HL-60 (cell line): ENCODE measurements around the gene DNAAF5.

Experiments used
- CTCF ChIP-seq: IDR thresholded peaks from one replicate; pipeline ENCODE4 v1.5.1; 2011; ENCODE audit warnings: low read length, control low read depth, inconsistent platforms; ENCODE audit not compliant: insufficient read depth
- GABPA ChIP-seq: IDR thresholded peaks from 2 replicates; pipeline ENCODE4 v1.6.1; 2012; ENCODE audit warnings: low read depth
- POLR2AphosphoS5 ChIP-seq: IDR thresholded peaks from 2 replicates; pipeline ENCODE4 v1.6.1; 2012; ENCODE audit warnings: low read depth
- TF ChIP-seq, protein P1 (sequence below): IDR thresholded peaks from 2 replicates; pipeline ENCODE4 v1.6.1; 2012; ENCODE audit warnings: low read depth; ENCODE audit not compliant: insufficient replicate concordance

GRCh38 chr7:732556-732955 is 6.1 kb downstream of the DNAAF5 start:
- no peak for TF ChIP-seq POLR2AphosphoS5
- TF ChIP-seq CTCF: no peak
- TF ChIP-seq GABPA: no peak
- TF ChIP-seq, protein P1, sequence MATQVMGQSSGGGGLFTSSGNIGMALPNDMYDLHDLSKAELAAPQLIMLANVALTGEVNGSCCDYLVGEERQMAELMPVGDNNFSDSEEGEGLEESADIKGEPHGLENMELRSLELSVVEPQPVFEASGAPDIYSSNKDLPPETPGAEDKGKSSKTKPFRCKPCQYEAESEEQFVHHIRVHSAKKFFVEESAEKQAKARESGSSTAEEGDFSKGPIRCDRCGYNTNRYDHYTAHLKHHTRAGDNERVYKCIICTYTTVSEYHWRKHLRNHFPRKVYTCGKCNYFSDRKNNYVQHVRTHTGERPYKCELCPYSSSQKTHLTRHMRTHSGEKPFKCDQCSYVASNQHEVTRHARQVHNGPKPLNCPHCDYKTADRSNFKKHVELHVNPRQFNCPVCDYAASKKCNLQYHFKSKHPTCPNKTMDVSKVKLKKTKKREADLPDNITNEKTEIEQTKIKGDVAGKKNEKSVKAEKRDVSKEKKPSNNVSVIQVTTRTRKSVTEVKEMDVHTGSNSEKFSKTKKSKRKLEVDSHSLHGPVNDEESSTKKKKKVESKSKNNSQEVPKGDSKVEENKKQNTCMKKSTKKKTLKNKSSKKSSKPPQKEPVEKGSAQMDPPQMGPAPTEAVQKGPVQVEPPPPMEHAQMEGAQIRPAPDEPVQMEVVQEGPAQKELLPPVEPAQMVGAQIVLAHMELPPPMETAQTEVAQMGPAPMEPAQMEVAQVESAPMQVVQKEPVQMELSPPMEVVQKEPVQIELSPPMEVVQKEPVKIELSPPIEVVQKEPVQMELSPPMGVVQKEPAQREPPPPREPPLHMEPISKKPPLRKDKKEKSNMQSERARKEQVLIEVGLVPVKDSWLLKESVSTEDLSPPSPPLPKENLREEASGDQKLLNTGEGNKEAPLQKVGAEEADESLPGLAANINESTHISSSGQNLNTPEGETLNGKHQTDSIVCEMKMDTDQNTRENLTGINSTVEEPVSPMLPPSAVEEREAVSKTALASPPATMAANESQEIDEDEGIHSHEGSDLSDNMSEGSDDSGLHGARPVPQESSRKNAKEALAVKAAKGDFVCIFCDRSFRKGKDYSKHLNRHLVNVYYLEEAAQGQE: no peak
